ENCODE measurements around the gene ZNF831.

- no peak for TF ChIP-seq EZH2phosphoT487 (IDR thresholded peaks at IDR 0.05; ENCODE audit: borderline replicate concordance, low read length)
- TF ChIP-seq, protein P1, sequence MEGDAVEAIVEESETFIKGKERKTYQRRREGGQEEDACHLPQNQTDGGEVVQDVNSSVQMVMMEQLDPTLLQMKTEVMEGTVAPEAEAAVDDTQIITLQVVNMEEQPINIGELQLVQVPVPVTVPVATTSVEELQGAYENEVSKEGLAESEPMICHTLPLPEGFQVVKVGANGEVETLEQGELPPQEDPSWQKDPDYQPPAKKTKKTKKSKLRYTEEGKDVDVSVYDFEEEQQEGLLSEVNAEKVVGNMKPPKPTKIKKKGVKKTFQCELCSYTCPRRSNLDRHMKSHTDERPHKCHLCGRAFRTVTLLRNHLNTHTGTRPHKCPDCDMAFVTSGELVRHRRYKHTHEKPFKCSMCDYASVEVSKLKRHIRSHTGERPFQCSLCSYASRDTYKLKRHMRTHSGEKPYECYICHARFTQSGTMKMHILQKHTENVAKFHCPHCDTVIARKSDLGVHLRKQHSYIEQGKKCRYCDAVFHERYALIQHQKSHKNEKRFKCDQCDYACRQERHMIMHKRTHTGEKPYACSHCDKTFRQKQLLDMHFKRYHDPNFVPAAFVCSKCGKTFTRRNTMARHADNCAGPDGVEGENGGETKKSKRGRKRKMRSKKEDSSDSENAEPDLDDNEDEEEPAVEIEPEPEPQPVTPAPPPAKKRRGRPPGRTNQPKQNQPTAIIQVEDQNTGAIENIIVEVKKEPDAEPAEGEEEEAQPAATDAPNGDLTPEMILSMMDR (IDR thresholded peaks at IDR 0.05; ENCODE audit: low read depth, low read length, poor library complexity, severe bottlenecking): no peak
Measured at GRCh38 chr20:59151820-59152219, 11.8 kb upstream of the ZNF831 start.
